Measurements from ENCODE around the gene ZNF208.
"Not testable (repeated sequence)": the region's sequence is repeated elsewhere in the genome, so short reads cannot be mapped to it uniquely, and the experiment has no call there.

ZNF208 gene

GRCh38 chr19:21908066-21908465, 102.7 kb downstream of the ZNF208 start:
- no peak overlapping the region for H3K27ac ChIP-seq
- TF ChIP-seq CTCF (conservative IDR thresholded peaks at IDR 0.05) = no peak

- no peak for TF ChIP-seq CTCF (conservative IDR thresholded peaks at IDR 0.05)
- H3K27ac ChIP-seq = no peak overlapping the region
These were observed 103.2 kb downstream of the ZNF208 start for GRCh38 chr19:21907516-21907915.

- TF ChIP-seq CTCF (conservative IDR thresholded peaks at IDR 0.05) = no peak
These were observed 108.2 kb downstream of the ZNF208 start for GRCh38 chr19:21902571-21902970.

GRCh38 chr19:21901861-21902260, 108.9 kb downstream of the ZNF208 start:
- no peak overlapping the region for H3K27ac ChIP-seq
- no peak for TF ChIP-seq CTCF (conservative IDR thresholded peaks at IDR 0.05)

More at GRCh38 chr19:21902571-21902970, 108.2 kb downstream of the ZNF208 start:
- H3K27ac ChIP-seq = no peak overlapping the region

- TF ChIP-seq CTCF (conservative IDR thresholded peaks at IDR 0.05) = no peak
- H3K27ac ChIP-seq = no peak overlapping the region
These were observed 110.3 kb downstream of the ZNF208 start for GRCh38 chr19:21900401-21900800.

GRCh38 chr19:21891086-21891485, 119.7 kb downstream of the ZNF208 start:
- TF ChIP-seq CTCF (conservative IDR thresholded peaks at IDR 0.05) = no peak
- H3K27ac ChIP-seq = no peak overlapping the region

GRCh38 chr19:21890017-21890416, 120.7 kb downstream of the ZNF208 start:
- TF ChIP-seq CTCF (conservative IDR thresholded peaks at IDR 0.05) = peak; percentile 65
- not testable (repeated sequence) for H3K27ac ChIP-seq

GRCh38 chr19:21885516-21885915, 125.2 kb downstream of the ZNF208 start:
- not testable (repeated sequence) for H3K27ac ChIP-seq

GRCh38 chr19:21884786-21885185, 126.0 kb downstream of the ZNF208 start:
- not testable (repeated sequence) for H3K27ac ChIP-seq

All from VCaP (cell line).